ENCODE data around the gene AP3D1.

GRCh38 chr19:2057484-2058469 lies 93.6 kb downstream of the AP3D1 start:
- TF ChIP-seq CTCF (IDR thresholded peaks at IDR 0.05) = no peak
- TF ChIP-seq POLR2A (IDR thresholded peaks at IDR 0.05) = no peak
